H9 (cell line): ENCODE measurements around the gene TRPM4. TPM values are rescaled to one million over a fixed set of nuclear protein-coding genes. Genes with fewer than 3 reads are reported as not detected.

Experiments used
- DNase-seq: peaks from one replicate; pipeline ENCODE4 v3.0.0-alpha.2; 2017
- H2AFZ ChIP-seq: one replicate; pipeline ENCODE4 v1.6.1; 2013; ENCODE audit warnings: mild to moderate bottlenecking, low read length, control low read depth, moderate library complexity
- H2AK5ac ChIP-seq: 2 replicates; pipeline ENCODE4 v1.6.1; 2013; ENCODE audit warnings: low read length, control low read depth, mixed read lengths; ENCODE audit not compliant: insufficient read length
- H2BK120ac ChIP-seq: one replicate; pipeline ENCODE4 v1.6.1; 2013; ENCODE audit warnings: low read depth, mild to moderate bottlenecking, low read length, control low read depth, inconsistent platforms; ENCODE audit not compliant: poor library complexity, severe bottlenecking
- H2BK12ac ChIP-seq: 2 replicates; pipeline ENCODE4 v1.6.1; 2013; ENCODE audit warnings: low read length, control low read depth, mixed read lengths, low read depth; ENCODE audit not compliant: insufficient read length
- H2BK15ac ChIP-seq: 2 replicates; pipeline ENCODE4 v1.6.1; 2013; ENCODE audit warnings: low read depth, low read length, control low read depth
- H2BK20ac ChIP-seq: one replicate; pipeline ENCODE4 v1.6.1; 2013; ENCODE audit warnings: low read depth, mild to moderate bottlenecking, low read length, control low read depth, inconsistent platforms; ENCODE audit not compliant: poor library complexity, severe bottlenecking
- H2BK5ac ChIP-seq: 2 replicates; pipeline ENCODE4 v1.6.1; 2013; ENCODE audit warnings: low read length, control low read depth, mixed read lengths; ENCODE audit not compliant: insufficient read length
- H3K14ac ChIP-seq: 2 replicates; pipeline ENCODE4 v1.6.1; 2013; ENCODE audit warnings: low read length, control low read depth; ENCODE audit not compliant: insufficient read depth
- H3K18ac ChIP-seq: 2 replicates; pipeline ENCODE4 v1.6.1; 2013; ENCODE audit warnings: low read depth, mild to moderate bottlenecking, mixed read lengths, low read length, control low read depth; ENCODE audit not compliant: insufficient read length
- H3K23ac ChIP-seq: 2 replicates; pipeline ENCODE4 v1.6.1; 2013; ENCODE audit warnings: low read length, control low read depth, mixed read lengths, low read depth; ENCODE audit not compliant: insufficient read length
- H3K23me2 ChIP-seq: 2 replicates; pipeline ENCODE4 v1.6.1; 2013; ENCODE audit warnings: low read depth, mild to moderate bottlenecking, mixed read lengths, low read length, control low read depth; ENCODE audit not compliant: insufficient read length, poor library complexity, severe bottlenecking
- H3K27ac ChIP-seq: 2 replicates; pipeline ENCODE4 v1.5.1; 2013; ENCODE audit warnings: low read length, control low read depth, mixed read lengths, low read depth; ENCODE audit not compliant: insufficient read length
- H3K27me3 ChIP-seq: 2 replicates; pipeline ENCODE4 v1.6.1; 2013; ENCODE audit warnings: low read length, control low read depth, inconsistent platforms; ENCODE audit not compliant: insufficient read depth
- H3K4ac ChIP-seq: 2 replicates; pipeline ENCODE4 v1.6.1; 2013; ENCODE audit warnings: low read depth, mild to moderate bottlenecking, control low read depth, inconsistent platforms, low read length, moderate library complexity
- H3K4me1 ChIP-seq: 2 replicates; pipeline ENCODE4 v1.6.1; 2013; ENCODE audit warnings: low read length, control low read depth, inconsistent platforms; ENCODE audit not compliant: insufficient read depth
- H3K4me2 ChIP-seq: 2 replicates; pipeline ENCODE4 v1.6.1; 2013; ENCODE audit warnings: low read length, control low read depth, mixed read lengths; ENCODE audit not compliant: insufficient read length, insufficient read depth
- H3K56ac ChIP-seq: 2 replicates; pipeline ENCODE4 v1.6.1; 2013; ENCODE audit warnings: low read depth, mild to moderate bottlenecking, mixed read lengths, low read length, control low read depth; ENCODE audit not compliant: insufficient read length
- H3K79me1 ChIP-seq: 2 replicates; pipeline ENCODE4 v1.6.1; 2013; ENCODE audit warnings: low read depth, mild to moderate bottlenecking, moderate library complexity, low read length, control low read depth, inconsistent platforms; ENCODE audit not compliant: insufficient read depth, poor library complexity, severe bottlenecking
- H3K79me2 ChIP-seq: 2 replicates; pipeline ENCODE4 v1.6.1; 2013; ENCODE audit warnings: low read length, control low read depth, inconsistent platforms; ENCODE audit not compliant: insufficient read depth
- H3K9ac ChIP-seq: 2 replicates; pipeline ENCODE4 v1.6.1; 2013; ENCODE audit warnings: low read length, control low read depth, mixed read lengths; ENCODE audit not compliant: insufficient read length; ENCODE audit errors: extremely low read depth
- H3K9me3 ChIP-seq: one replicate; pipeline ENCODE4 v1.6.1; 2013; ENCODE audit warnings: low read depth, low read length, inconsistent platforms; ENCODE audit not compliant: control insufficient read depth
- H3T11ph ChIP-seq: one replicate; pipeline ENCODE4 v1.6.1; 2013; ENCODE audit warnings: mild to moderate bottlenecking, low read length, control low read depth, inconsistent platforms
- H4K20me1 ChIP-seq: one replicate; pipeline ENCODE4 v1.6.1; 2013; ENCODE audit not compliant: control insufficient read depth, insufficient read length, insufficient read depth
- H4K5ac ChIP-seq: 2 replicates; pipeline ENCODE4 v1.6.1; 2013; ENCODE audit warnings: low read depth, mild to moderate bottlenecking, mixed read lengths, low read length, control low read depth; ENCODE audit not compliant: insufficient read length
- H4K8ac ChIP-seq: replicated peaks from 2 replicates; pipeline ENCODE4 v1.6.1; 2013; ENCODE audit warnings: low read length, control low read depth, mixed read lengths, low read depth; ENCODE audit not compliant: insufficient read length
- H4K91ac ChIP-seq: 2 replicates; pipeline ENCODE4 v1.6.1; 2013; ENCODE audit warnings: low read depth, mild to moderate bottlenecking, moderate library complexity, mixed read lengths, low read length, control low read depth; ENCODE audit not compliant: insufficient read length
- H3K27ac Mint-ChIP-seq, 3 experiments: 2 replicates in 2 of 3; 3 replicates in 1 of 3; pipeline ENCODE4 v1.8.0; 2020 to 2021; ENCODE audit warnings: mixed read lengths in 3 of 3, mild to moderate bottlenecking in 1 of 3, moderate library complexity in 1 of 3
- H3K27me3 Mint-ChIP-seq: 2 replicates; pipeline ENCODE4 v1.8.0; 2021; ENCODE audit warnings: low read depth, mild to moderate bottlenecking, moderate library complexity, mixed read lengths
- H3K36me3 Mint-ChIP-seq, 3 experiments: 2 replicates in 2 of 3; 3 replicates in 1 of 3; pipeline ENCODE4 v1.8.0; 2020 to 2021; ENCODE audit warnings: low read depth in 3 of 3, mixed read lengths in 3 of 3; ENCODE audit not compliant: insufficient read depth in 1 of 3
- H3K4me1 Mint-ChIP-seq, 2 experiments: 2 replicates each; pipeline ENCODE4 v1.8.0; 2020; ENCODE audit warnings: mixed read lengths in 2 of 2
- H3K4me3 Mint-ChIP-seq, 2 experiments: 2 replicates in 1 of 2; 3 replicates in 1 of 2; pipeline ENCODE4 v1.8.0; 2020 to 2021; ENCODE audit warnings: mild to moderate bottlenecking in 2 of 2, mixed read lengths in 2 of 2, moderate library complexity in 1 of 2
- H3K9me3 Mint-ChIP-seq, 2 experiments: 2 replicates in 1 of 2; 3 replicates in 1 of 2; pipeline ENCODE4 v1.8.0; 2020; ENCODE audit warnings: mild to moderate bottlenecking in 2 of 2, mixed read lengths in 2 of 2, moderate library complexity in 1 of 2
- WGBS: extraction: QIAGEN DNeasy Blood & Tissue Kit; methylation state at CpG from one replicate; pipeline ENCODE4 v1.1.7; 2013; ENCODE audit warnings: missing lambda C conversion rate, low lambda C conversion rate, mixed read lengths; ENCODE audit not compliant: insufficient read length; ENCODE audit errors: extremely low coverage; 5-methylcytosine and 5-hydroxymethylcytosine counted together
- total RNA-seq: library from RNA; stranded (reverse); gene quantifications from 2 replicates; pipeline ENCODE4 v1.2.1, GENCODE V29; 2021
- TF ChIP-seq, protein P1 (sequence below): fragments of 200-600 bp; sonication (generic); conservative IDR thresholded peaks from 3 replicates; pipeline ENCODE4 v1.8.0; 2021; ENCODE audit warnings: antibody characterized with exemption, mild to moderate bottlenecking

Gene TRPM4
- total RNA-seq, 1 experiment from 2014 or later, result 6.9 TPM

DNA sequence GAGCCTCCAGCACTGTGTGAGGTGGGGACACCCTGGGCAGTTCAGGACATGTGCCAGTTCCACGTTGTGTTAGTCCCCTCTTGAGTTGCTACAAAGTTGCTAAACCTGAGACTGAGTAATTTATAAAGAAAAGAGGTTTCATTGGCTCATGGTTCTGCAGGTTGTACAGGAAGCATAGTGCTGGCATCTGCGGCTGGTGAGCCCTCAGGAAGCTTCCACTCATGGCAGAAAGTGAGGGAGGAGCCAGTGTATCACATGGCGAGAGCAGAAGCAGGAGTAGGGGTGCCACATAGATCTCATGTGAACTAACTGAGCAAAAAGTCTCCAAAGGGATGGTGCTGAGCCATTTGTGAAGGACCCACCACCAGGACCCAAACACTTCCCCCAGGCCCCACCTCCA, 33.2 kb downstream of the TRPM4 start:
- TF ChIP-seq, protein P1, sequence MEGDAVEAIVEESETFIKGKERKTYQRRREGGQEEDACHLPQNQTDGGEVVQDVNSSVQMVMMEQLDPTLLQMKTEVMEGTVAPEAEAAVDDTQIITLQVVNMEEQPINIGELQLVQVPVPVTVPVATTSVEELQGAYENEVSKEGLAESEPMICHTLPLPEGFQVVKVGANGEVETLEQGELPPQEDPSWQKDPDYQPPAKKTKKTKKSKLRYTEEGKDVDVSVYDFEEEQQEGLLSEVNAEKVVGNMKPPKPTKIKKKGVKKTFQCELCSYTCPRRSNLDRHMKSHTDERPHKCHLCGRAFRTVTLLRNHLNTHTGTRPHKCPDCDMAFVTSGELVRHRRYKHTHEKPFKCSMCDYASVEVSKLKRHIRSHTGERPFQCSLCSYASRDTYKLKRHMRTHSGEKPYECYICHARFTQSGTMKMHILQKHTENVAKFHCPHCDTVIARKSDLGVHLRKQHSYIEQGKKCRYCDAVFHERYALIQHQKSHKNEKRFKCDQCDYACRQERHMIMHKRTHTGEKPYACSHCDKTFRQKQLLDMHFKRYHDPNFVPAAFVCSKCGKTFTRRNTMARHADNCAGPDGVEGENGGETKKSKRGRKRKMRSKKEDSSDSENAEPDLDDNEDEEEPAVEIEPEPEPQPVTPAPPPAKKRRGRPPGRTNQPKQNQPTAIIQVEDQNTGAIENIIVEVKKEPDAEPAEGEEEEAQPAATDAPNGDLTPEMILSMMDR, result no peak
- no peak overlapping the region for H2BK15ac ChIP-seq
- H3K9ac ChIP-seq, result no peak overlapping the region
- no peak overlapping the region for H3K18ac ChIP-seq
- no peak overlapping the region for H3K27ac ChIP-seq
- no peak overlapping the region for H4K91ac ChIP-seq
- DNase-seq, result no peak
- H3K27ac Mint-ChIP-seq, result no peak overlapping the region
- H3K9me3 Mint-ChIP-seq, result peaks cover 0 to 4% of the 10 kb centered on the region in 2 experiments; a peak in 2 of 5 replicates
- H2BK5ac ChIP-seq, result no peak overlapping the region
- no peak overlapping the region for H2BK20ac ChIP-seq
- no peaks in the 10 kb centered on the region for H3K79me1 ChIP-seq
- no peaks in the 10 kb centered on the region for H4K20me1 ChIP-seq
- no peak overlapping the region for H2AFZ ChIP-seq
- no peak overlapping the region for H4K5ac ChIP-seq
- no peaks in the 10 kb centered on the region for H3K23me2 ChIP-seq
- peaks cover 0 to 4% of the 10 kb centered on the region in 2 experiments; a peak in 2 of 4 replicates for H3K4me1 Mint-ChIP-seq
- H3K79me2 ChIP-seq, result no peaks in the 10 kb centered on the region
- H3K36me3 Mint-ChIP-seq, result peaks cover 6 to 32% (median 6%) of the 10 kb centered on the region in 3 experiments
- no peak overlapping the region for H2BK120ac ChIP-seq
- no peak overlapping the region for H3K4me2 ChIP-seq
- H3K14ac ChIP-seq, result no peak overlapping the region
- H3K4ac ChIP-seq, result no peak overlapping the region
- H3K4me1 ChIP-seq, result no peaks in the 10 kb centered on the region
- H3K56ac ChIP-seq, result no peak overlapping the region
- H2AK5ac ChIP-seq, result no peak overlapping the region
- no peak overlapping the region for H4K8ac ChIP-seq
- H3K9me3 ChIP-seq, result no peaks in the 10 kb centered on the region
- no peak overlapping the region for H3K4me3 Mint-ChIP-seq
- H3K27me3 ChIP-seq, result no peaks in the 10 kb centered on the region
- no CpG with 5 or more reads among the region's 3 CpGs for WGBS
- no peak overlapping the region for H3K23ac ChIP-seq
- no peak overlapping the region for H3T11ph ChIP-seq
- H3K27me3 Mint-ChIP-seq, result peaks cover 3% of the 10 kb centered on the region
- H2BK12ac ChIP-seq, result no peak overlapping the region
